WTC11 (cell line): ENCODE results near the gene PRPF40B. TPM values are rescaled to one million over a fixed set of nuclear protein-coding genes. Genes with fewer than 3 reads are reported as not detected.

Experiments used
- ATAC-seq: fragments of 200-7000 bp; cut with Tn5 transposase; 2 replicates; pipeline ENCODE4 v1.10.0; 2021; ENCODE audit warnings: mild to moderate bottlenecking, moderate library complexity
- CTCF ChIA-PET: fragments of 300-600 bp; sonication (Branson Sonifier 250); formaldehyde crosslinking; loops from one replicate; lab custom pipeline; 2021; ENCODE audit warnings: antibody characterized with exemption; lab: Charles Lee
- POLR2A ChIA-PET: fragments of 350-600 bp; sonication (Branson Sonifier 250); formaldehyde crosslinking; loops from one replicate; lab custom pipeline; 2021; ENCODE audit warnings: antibody characterized with exemption; lab: Charles Lee
- DNase-seq: peaks from one replicate; pipeline ENCODE4 v3.0.0; 2021; ENCODE audit warnings: low spot score
- H3K27ac Mint-ChIP-seq: 2 replicates; pipeline ENCODE4 v1.8.0; 2021; ENCODE audit warnings: mixed read lengths
- H3K27me3 Mint-ChIP-seq: 2 replicates; pipeline ENCODE4 v1.8.0; 2021; ENCODE audit warnings: low read depth, mild to moderate bottlenecking, moderate library complexity, mixed read lengths
- H3K36me3 Mint-ChIP-seq: 2 replicates; pipeline ENCODE4 v1.8.0; 2021; ENCODE audit warnings: mixed read lengths
- H3K4me1 Mint-ChIP-seq: 2 replicates; pipeline ENCODE4 v1.8.0; 2022; ENCODE audit warnings: mixed read lengths
- H3K4me3 Mint-ChIP-seq: 2 replicates; pipeline ENCODE4 v1.8.0; 2021; ENCODE audit warnings: mild to moderate bottlenecking, moderate library complexity, mixed read lengths
- H3K9me3 Mint-ChIP-seq: 2 replicates; pipeline ENCODE4 v1.8.0; 2021; ENCODE audit warnings: mixed read lengths
- ELF4 ChIP-seq: sonication (generic); formaldehyde crosslinking; IDR thresholded peaks from 2 replicates; pipeline ENCODE4 v1.8.1; 2022; ENCODE audit warnings: low read depth, mild to moderate bottlenecking, moderate library complexity, missing genetic modification reagents
- EMX1 ChIP-seq: fragments of 250-450 bp; sonication (Bioruptor Pico); IDR thresholded peaks from 2 replicates; pipeline ENCODE4 v1.8.0; 2021; ENCODE audit warnings: mild to moderate bottlenecking
- ESRRA ChIP-seq: sonication (generic); formaldehyde crosslinking; IDR thresholded peaks from 2 replicates; pipeline ENCODE4 v1.8.1; 2022; ENCODE audit warnings: mild to moderate bottlenecking, missing genetic modification reagents, borderline replicate concordance
- FOXJ3 ChIP-seq: sonication (generic); formaldehyde crosslinking; IDR thresholded peaks from 2 replicates; pipeline ENCODE4 v1.9.0; 2021; ENCODE audit warnings: missing genetic modification reagents, mild to moderate bottlenecking, borderline replicate concordance
- FOXK1 ChIP-seq: sonication (generic); formaldehyde crosslinking; IDR thresholded peaks from 2 replicates; pipeline ENCODE4 v1.8.0; 2022; ENCODE audit warnings: mild to moderate bottlenecking, moderate library complexity, missing genetic modification reagents
- GABPB1 ChIP-seq: sonication (generic); formaldehyde crosslinking; IDR thresholded peaks from 2 replicates; pipeline ENCODE4 v1.8.1; 2023; ENCODE audit warnings: mild to moderate bottlenecking, missing genetic modification reagents
- GTF2I ChIP-seq: fragments of 250-450 bp; sonication (Bioruptor Pico); conservative IDR thresholded peaks from 2 replicates; pipeline ENCODE4 v1.4.0; 2021; ENCODE audit warnings: mild to moderate bottlenecking
- NFE2L1 ChIP-seq: sonication (generic); formaldehyde crosslinking; IDR thresholded peaks from 2 replicates; pipeline ENCODE4 v1.8.1; 2023; ENCODE audit warnings: missing genetic modification reagents
- NR1H2 ChIP-seq: sonication (generic); formaldehyde crosslinking; IDR thresholded peaks from 2 replicates; pipeline ENCODE4 v1.9.0; 2021; ENCODE audit warnings: mild to moderate bottlenecking, moderate library complexity, missing genetic modification reagents
- NR2C2 ChIP-seq: sonication (generic); formaldehyde crosslinking; IDR thresholded peaks from 2 replicates; pipeline ENCODE4 v1.8.0; 2022; ENCODE audit warnings: mild to moderate bottlenecking, missing genetic modification reagents
- OVOL2 ChIP-seq: fragments of 250-450 bp; sonication (Bioruptor Pico); IDR thresholded peaks from 2 replicates; pipeline ENCODE4 v1.9.0; 2021; ENCODE audit warnings: mild to moderate bottlenecking, borderline replicate concordance
- ZNF512 ChIP-seq: sonication (generic); formaldehyde crosslinking; IDR thresholded peaks from 2 replicates; pipeline ENCODE4 v1.8.1; 2022; ENCODE audit warnings: missing genetic modification reagents, borderline replicate concordance
- total RNA-seq: library from RNA; stranded (reverse); gene quantifications from 3 replicates; pipeline ENCODE4 v1.2.3, GENCODE V29; 2021
- TF ChIP-seq, protein P1 (sequence below): sonication (generic); formaldehyde crosslinking; IDR thresholded peaks from 2 replicates; pipeline ENCODE4 v1.8.1; 2023; ENCODE audit warnings: mild to moderate bottlenecking, moderate library complexity, missing genetic modification reagents
- TF ChIP-seq, protein P2 (sequence below): sonication (generic); formaldehyde crosslinking; IDR thresholded peaks from 2 replicates; pipeline ENCODE4 v1.8.1; 2022; ENCODE audit warnings: mild to moderate bottlenecking, missing genetic modification reagents, moderate library complexity, borderline replicate concordance
- TF ChIP-seq, protein P3 (sequence below): fragments of 200-600 bp; IDR thresholded peaks from 2 replicates; pipeline ENCODE4 v1.8.0; 2022; ENCODE audit warnings: antibody characterized with exemption
- TF ChIP-seq, protein P4 (sequence below): fragments of 250-450 bp; sonication (Bioruptor Pico); IDR thresholded peaks from 2 replicates; pipeline ENCODE4 v1.8.0; 2021; ENCODE audit warnings: mild to moderate bottlenecking
- TF ChIP-seq, protein P5 (sequence below): sonication (generic); formaldehyde crosslinking; IDR thresholded peaks from 2 replicates; pipeline ENCODE4 v1.8.1; 2023; ENCODE audit warnings: mild to moderate bottlenecking, missing genetic modification reagents, moderate library complexity
- TF ChIP-seq, protein P6 (sequence below): fragments of 250-450 bp; sonication (Bioruptor Pico); IDR thresholded peaks from 2 replicates; pipeline ENCODE4 v1.9.0; 2021; ENCODE audit warnings: mild to moderate bottlenecking

The PRPF40B gene
- total RNA-seq, 1 experiment from 2014 or later = 46.0 TPM

GRCh38 chr12:49643961-49644619 is 20.7 kb downstream of the PRPF40B start (continued):
- TF ChIP-seq ELF4 (CRISPR knock-in tag) = no peak

GRCh38 chr12:49644620-49644994 is 21.2 kb downstream of the PRPF40B start:
- H3K27ac Mint-ChIP-seq = peak overlapping the region; percentile 14; the same call in 1 of the 2 replicates
- no peaks in the 10 kb centered on the region for H3K27me3 Mint-ChIP-seq
- ChIA-PET CTCF (interaction anchor here (0.6 to 2.8 kb wide), 8 partner anchors 18 to 107 kb away, joined by 3 to 19 read pairs (median 5); partner anchors contain the start of genes FMNL3 and TMBIM6), POLR2A (no interaction called here)
- H3K4me1 Mint-ChIP-seq = peaks cover 16% of the 10 kb centered on the region
- TF ChIP-seq, protein P1, sequence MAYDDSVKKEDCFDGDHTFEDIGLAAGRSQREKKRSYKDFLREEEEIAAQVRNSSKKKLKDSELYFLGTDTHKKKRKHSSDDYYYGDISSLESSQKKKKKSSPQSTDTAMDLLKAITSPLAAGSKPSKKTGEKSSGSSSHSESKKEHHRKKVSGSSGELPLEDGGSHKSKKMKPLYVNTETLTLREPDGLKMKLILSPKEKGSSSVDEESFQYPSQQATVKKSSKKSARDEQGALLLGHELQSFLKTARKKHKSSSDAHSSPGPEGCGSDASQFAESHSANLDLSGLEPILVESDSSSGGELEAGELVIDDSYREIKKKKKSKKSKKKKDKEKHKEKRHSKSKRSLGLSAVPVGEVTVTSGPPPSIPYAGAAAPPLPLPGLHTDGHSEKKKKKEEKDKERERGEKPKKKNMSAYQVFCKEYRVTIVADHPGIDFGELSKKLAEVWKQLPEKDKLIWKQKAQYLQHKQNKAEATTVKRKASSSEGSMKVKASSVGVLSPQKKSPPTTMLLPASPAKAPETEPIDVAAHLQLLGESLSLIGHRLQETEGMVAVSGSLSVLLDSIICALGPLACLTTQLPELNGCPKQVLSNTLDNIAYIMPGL (CRISPR knock-in tag) = 0 out of 2 replicates have a peak, but pooled peaks have one; percentile 33
- TF ChIP-seq, protein P2, sequence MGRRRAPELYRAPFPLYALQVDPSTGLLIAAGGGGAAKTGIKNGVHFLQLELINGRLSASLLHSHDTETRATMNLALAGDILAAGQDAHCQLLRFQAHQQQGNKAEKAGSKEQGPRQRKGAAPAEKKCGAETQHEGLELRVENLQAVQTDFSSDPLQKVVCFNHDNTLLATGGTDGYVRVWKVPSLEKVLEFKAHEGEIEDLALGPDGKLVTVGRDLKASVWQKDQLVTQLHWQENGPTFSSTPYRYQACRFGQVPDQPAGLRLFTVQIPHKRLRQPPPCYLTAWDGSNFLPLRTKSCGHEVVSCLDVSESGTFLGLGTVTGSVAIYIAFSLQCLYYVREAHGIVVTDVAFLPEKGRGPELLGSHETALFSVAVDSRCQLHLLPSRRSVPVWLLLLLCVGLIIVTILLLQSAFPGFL (CRISPR knock-in tag) = no peak
- TF ChIP-seq NFE2L1 (CRISPR knock-in tag) (no peak), NR2C2 (CRISPR knock-in tag) (no peak)
- TF ChIP-seq, protein P3, sequence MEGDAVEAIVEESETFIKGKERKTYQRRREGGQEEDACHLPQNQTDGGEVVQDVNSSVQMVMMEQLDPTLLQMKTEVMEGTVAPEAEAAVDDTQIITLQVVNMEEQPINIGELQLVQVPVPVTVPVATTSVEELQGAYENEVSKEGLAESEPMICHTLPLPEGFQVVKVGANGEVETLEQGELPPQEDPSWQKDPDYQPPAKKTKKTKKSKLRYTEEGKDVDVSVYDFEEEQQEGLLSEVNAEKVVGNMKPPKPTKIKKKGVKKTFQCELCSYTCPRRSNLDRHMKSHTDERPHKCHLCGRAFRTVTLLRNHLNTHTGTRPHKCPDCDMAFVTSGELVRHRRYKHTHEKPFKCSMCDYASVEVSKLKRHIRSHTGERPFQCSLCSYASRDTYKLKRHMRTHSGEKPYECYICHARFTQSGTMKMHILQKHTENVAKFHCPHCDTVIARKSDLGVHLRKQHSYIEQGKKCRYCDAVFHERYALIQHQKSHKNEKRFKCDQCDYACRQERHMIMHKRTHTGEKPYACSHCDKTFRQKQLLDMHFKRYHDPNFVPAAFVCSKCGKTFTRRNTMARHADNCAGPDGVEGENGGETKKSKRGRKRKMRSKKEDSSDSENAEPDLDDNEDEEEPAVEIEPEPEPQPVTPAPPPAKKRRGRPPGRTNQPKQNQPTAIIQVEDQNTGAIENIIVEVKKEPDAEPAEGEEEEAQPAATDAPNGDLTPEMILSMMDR = peak; percentile 85
- TF ChIP-seq, protein P4, sequence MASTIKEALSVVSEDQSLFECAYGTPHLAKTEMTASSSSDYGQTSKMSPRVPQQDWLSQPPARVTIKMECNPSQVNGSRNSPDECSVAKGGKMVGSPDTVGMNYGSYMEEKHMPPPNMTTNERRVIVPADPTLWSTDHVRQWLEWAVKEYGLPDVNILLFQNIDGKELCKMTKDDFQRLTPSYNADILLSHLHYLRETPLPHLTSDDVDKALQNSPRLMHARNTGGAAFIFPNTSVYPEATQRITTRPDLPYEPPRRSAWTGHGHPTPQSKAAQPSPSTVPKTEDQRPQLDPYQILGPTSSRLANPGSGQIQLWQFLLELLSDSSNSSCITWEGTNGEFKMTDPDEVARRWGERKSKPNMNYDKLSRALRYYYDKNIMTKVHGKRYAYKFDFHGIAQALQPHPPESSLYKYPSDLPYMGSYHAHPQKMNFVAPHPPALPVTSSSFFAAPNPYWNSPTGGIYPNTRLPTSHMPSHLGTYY (CRISPR knock-in tag) = no peak
- TF ChIP-seq, protein P5, sequence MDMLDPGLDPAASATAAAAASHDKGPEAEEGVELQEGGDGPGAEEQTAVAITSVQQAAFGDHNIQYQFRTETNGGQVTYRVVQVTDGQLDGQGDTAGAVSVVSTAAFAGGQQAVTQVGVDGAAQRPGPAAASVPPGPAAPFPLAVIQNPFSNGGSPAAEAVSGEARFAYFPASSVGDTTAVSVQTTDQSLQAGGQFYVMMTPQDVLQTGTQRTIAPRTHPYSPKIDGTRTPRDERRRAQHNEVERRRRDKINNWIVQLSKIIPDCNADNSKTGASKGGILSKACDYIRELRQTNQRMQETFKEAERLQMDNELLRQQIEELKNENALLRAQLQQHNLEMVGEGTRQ (CRISPR knock-in tag) = no peak
- peak; percentile 75 for ATAC-seq
- peaks cover 44% of the 10 kb centered on the region for H3K36me3 Mint-ChIP-seq
- no peak overlapping the region for H3K4me3 Mint-ChIP-seq
- no peaks in the 10 kb centered on the region for H3K9me3 Mint-ChIP-seq
- peak; percentile 80 for DNase-seq

DNA sequence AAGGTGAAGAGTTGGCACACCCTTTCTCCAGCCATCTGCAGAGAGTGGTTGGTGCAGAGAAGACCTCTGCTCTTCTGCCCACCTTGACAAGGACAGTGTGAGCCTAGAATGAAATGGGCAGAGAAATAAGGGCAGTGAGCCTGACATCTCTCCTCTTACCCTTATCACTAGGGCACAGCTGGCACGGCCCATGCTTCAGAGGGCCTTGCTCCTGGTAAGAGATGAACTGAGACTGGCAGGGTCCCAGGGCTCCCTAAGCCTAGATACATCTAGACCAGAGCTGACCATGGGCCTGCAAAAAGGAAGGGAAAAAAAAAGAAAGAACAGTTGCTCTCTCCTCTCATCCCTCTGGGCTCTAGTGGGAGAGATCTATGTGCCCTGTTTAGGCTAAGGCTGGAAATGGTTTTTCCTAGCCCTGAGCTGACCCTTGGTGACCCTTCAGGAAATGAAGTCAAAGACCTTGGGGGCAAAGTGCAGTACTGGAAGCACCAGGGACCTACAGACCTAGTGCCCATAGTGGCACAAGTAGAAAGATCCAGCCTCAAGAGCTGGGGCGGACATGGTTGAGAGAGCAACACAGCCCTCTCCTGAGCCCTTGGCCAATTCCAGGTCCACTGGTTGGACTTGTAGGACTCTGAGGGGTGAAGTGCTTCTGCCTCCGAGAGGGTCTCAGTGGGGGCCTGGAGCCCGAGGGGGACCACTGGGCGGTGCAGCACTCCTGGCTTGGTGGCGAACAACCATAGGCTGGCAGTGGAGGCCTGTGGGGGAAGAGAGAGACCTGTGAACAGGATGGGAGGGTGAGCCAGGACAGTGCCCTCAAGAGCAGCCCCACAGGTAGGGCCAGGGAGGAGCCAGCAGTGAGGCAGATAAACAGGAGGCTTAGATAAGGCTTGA is 22.0 kb downstream of the PRPF40B start:
- ATAC-seq = no peak
- no peak overlapping the region for H3K4me3 Mint-ChIP-seq
- no peaks in the 10 kb centered on the region for H3K27me3 Mint-ChIP-seq
- TF ChIP-seq OVOL2 (no peak), GTF2I (CRISPR knock-in tag) (no peak), ESRRA (CRISPR knock-in tag) (no peak), ZNF512 (CRISPR knock-in tag) (no peak), GABPB1 (CRISPR knock-in tag) (no peak), FOXJ3 (CRISPR knock-in tag) (no peak), FOXK1 (CRISPR knock-in tag) (no peak), EMX1 (no peak), NR1H2 (CRISPR knock-in tag) (no peak), NFE2L1 (CRISPR knock-in tag) (no peak)
- TF ChIP-seq, protein P6, sequence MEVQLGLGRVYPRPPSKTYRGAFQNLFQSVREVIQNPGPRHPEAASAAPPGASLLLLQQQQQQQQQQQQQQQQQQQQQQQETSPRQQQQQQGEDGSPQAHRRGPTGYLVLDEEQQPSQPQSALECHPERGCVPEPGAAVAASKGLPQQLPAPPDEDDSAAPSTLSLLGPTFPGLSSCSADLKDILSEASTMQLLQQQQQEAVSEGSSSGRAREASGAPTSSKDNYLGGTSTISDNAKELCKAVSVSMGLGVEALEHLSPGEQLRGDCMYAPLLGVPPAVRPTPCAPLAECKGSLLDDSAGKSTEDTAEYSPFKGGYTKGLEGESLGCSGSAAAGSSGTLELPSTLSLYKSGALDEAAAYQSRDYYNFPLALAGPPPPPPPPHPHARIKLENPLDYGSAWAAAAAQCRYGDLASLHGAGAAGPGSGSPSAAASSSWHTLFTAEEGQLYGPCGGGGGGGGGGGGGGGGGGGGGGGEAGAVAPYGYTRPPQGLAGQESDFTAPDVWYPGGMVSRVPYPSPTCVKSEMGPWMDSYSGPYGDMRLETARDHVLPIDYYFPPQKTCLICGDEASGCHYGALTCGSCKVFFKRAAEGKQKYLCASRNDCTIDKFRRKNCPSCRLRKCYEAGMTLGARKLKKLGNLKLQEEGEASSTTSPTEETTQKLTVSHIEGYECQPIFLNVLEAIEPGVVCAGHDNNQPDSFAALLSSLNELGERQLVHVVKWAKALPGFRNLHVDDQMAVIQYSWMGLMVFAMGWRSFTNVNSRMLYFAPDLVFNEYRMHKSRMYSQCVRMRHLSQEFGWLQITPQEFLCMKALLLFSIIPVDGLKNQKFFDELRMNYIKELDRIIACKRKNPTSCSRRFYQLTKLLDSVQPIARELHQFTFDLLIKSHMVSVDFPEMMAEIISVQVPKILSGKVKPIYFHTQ (CRISPR knock-in tag) = no peak

More for the DNA sequence above, 22.0 kb downstream of the PRPF40B start:
- ChIA-PET POLR2A (interaction anchor here (0.6 kb wide), 1 partner anchor 10 kb away, joined by 4 read pairs; no protein-coding TSS in a partner anchor), CTCF (interaction anchor here (0.6 to 2.8 kb wide), 9 partner anchors 18 to 182 kb away, joined by 3 to 19 read pairs (median 5); partner anchors contain the start of gene FMNL3)
- Mint-ChIP-seq H3K4me1 (peaks cover 11% of the 10 kb centered on the region), H3K36me3 (peaks cover 46% of the 10 kb centered on the region), H3K27ac (no peak overlapping the region; the same call in 1 of the 2 replicates), H3K9me3 (no peaks in the 10 kb centered on the region)
- DNase-seq = no peak
